ENCODE results near the gene PSMB3.
A peak's percentile ranks its signal among the peaks of the same experiment; 100 is the strongest.

The PSMB3 gene

DNA sequence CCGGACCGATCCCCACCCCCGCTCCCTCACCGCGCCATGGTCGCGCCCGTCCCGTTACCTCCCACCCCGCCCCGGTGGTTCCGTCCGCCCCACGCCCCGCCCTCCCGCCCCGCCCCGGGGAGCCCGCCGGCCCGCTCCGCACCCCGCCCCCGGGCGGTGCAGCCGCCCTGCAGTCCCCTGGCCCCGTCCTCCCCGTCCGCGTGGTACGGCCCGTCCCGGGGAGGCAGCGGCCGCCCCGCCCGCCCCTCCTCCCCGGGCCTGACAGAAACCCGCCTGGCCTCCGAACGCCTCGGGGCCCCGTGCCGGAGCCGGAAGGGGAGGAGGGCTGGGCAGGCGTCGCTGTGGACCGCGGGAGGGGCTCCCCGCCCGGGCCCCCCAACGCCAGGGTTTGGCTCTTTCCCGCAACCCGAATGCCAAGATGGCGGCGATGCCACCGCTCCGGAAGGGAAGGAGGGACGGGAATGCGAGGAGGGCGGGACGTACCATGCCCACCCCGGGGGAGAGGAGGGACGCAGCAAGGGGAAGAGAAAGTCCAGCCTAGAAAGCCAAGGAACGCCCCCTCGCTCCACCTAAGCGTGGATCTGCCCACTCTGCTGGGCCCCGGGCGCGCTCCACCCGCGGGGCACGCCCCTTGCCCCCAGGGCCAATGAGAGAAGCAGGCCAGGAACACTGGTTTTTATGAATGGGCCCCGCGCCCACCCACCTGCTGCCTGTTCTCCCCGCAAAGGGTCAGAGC lies 47.1 kb downstream of the PSMB3 start, which contains the start of gene PIP4K2B (continued):
- TF ChIP-seq, protein P1, sequence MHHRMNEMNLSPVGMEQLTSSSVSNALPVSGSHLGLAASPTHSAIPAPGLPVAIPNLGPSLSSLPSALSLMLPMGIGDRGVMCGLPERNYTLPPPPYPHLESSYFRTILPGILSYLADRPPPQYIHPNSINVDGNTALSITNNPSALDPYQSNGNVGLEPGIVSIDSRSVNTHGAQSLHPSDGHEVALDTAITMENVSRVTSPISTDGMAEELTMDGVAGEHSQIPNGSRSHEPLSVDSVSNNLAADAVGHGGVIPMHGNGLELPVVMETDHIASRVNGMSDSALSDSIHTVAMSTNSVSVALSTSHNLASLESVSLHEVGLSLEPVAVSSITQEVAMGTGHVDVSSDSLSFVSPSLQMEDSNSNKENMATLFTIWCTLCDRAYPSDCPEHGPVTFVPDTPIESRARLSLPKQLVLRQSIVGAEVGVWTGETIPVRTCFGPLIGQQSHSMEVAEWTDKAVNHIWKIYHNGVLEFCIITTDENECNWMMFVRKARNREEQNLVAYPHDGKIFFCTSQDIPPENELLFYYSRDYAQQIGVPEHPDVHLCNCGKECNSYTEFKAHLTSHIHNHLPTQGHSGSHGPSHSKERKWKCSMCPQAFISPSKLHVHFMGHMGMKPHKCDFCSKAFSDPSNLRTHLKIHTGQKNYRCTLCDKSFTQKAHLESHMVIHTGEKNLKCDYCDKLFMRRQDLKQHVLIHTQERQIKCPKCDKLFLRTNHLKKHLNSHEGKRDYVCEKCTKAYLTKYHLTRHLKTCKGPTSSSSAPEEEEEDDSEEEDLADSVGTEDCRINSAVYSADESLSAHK (tag by site-specific recombination; IDR thresholded peaks at IDR 0.05), result peak; percentile 48; the same call in 1 of the 2 replicates
- TF ChIP-seq ZBTB7A (tag by site-specific recombination; IDR thresholded peaks at IDR 0.05; ENCODE audit: low read depth), result peak; percentile 72; the same call in 1 of the 2 replicates
- TF ChIP-seq TCF7L2 (IDR thresholded peaks at IDR 0.05; ENCODE audit: borderline replicate concordance, low read depth, low read length), result peak; percentile 31; the same call in 1 of the 2 replicates
- TF ChIP-seq, protein P2, sequence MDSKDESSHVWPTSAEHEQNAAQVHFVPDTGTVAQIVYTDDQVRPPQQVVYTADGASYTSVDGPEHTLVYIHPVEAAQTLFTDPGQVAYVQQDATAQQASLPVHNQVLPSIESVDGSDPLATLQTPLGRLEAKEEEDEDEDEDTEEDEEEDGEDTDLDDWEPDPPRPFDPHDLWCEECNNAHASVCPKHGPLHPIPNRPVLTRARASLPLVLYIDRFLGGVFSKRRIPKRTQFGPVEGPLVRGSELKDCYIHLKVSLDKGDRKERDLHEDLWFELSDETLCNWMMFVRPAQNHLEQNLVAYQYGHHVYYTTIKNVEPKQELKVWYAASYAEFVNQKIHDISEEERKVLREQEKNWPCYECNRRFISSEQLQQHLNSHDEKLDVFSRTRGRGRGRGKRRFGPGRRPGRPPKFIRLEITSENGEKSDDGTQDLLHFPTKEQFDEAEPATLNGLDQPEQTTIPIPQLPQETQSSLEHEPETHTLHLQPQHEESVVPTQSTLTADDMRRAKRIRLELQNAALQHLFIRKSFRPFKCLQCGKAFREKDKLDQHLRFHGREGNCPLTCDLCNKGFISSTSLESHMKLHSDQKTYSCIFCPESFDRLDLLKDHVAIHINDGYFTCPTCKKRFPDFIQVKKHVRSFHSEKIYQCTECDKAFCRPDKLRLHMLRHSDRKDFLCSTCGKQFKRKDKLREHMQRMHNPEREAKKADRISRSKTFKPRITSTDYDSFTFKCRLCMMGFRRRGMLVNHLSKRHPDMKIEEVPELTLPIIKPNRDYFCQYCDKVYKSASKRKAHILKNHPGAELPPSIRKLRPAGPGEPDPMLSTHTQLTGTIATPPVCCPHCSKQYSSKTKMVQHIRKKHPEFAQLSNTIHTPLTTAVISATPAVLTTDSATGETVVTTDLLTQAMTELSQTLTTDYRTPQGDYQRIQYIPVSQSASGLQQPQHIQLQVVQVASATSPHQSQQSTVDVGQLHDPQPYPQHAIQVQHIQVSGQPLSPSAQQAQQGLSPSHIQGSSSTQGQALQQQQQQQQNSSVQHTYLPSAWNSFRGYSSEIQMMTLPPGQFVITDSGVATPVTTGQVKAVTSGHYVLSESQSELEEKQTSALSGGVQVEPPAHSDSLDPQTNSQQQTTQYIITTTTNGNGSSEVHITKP (tag by site-specific recombination; IDR thresholded peaks at IDR 0.05), result peak; percentile 100
- TF ChIP-seq, protein P3, sequence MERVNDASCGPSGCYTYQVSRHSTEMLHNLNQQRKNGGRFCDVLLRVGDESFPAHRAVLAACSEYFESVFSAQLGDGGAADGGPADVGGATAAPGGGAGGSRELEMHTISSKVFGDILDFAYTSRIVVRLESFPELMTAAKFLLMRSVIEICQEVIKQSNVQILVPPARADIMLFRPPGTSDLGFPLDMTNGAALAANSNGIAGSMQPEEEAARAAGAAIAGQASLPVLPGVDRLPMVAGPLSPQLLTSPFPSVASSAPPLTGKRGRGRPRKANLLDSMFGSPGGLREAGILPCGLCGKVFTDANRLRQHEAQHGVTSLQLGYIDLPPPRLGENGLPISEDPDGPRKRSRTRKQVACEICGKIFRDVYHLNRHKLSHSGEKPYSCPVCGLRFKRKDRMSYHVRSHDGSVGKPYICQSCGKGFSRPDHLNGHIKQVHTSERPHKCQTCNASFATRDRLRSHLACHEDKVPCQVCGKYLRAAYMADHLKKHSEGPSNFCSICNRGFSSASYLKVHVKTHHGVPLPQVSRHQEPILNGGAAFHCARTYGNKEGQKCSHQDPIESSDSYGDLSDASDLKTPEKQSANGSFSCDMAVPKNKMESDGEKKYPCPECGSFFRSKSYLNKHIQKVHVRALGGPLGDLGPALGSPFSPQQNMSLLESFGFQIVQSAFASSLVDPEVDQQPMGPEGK (tag by site-specific recombination; IDR thresholded peaks at IDR 0.05), result peak; percentile 97
- peak; percentile 98 for TF ChIP-seq KLF16 (tag by site-specific recombination; IDR thresholded peaks at IDR 0.05)
- TF ChIP-seq ZBTB11 (tag by site-specific recombination; conservative IDR thresholded peaks at IDR 0.05; ENCODE audit: low read depth), result peak; percentile 97
- peak; percentile 92 for TF ChIP-seq ZFP69B (tag by site-specific recombination; IDR thresholded peaks at IDR 0.05)
- TF ChIP-seq ZEB2 (tag by site-specific recombination; IDR thresholded peaks at IDR 0.05), result peak; percentile 88
- no peak for TF ChIP-seq ZNF223 (tag by site-specific recombination; IDR thresholded peaks at IDR 0.05)
- TF ChIP-seq PRDM1 (tag by site-specific recombination; IDR thresholded peaks at IDR 0.05), result peak; percentile 93
- TF ChIP-seq MYNN (tag by site-specific recombination; IDR thresholded peaks at IDR 0.05; ENCODE audit: borderline replicate concordance), result no peak
- peak; percentile 89 for TF ChIP-seq GLIS2 (tag by site-specific recombination; IDR thresholded peaks at IDR 0.05)
- peak; percentile 70 for TF ChIP-seq ZNF610 (tag by site-specific recombination; IDR thresholded peaks at IDR 0.05; ENCODE audit: borderline replicate concordance)
- peak; percentile 66 for TF ChIP-seq ZBTB8A (tag by site-specific recombination; IDR thresholded peaks at IDR 0.05)
- no peak for TF ChIP-seq ZNF169 (tag by site-specific recombination; IDR thresholded peaks at IDR 0.05)
- TF ChIP-seq KLF17 (tag by site-specific recombination; IDR thresholded peaks at IDR 0.05), result peak; percentile 98
- TF ChIP-seq ZFP37 (tag by site-specific recombination; IDR thresholded peaks at IDR 0.05), result peak; percentile 26; the same call in 1 of the 2 replicates
- TF ChIP-seq ZNF585B (tag by site-specific recombination; IDR thresholded peaks at IDR 0.05), result no peak
- TF ChIP-seq KLF1 (tag by site-specific recombination; IDR thresholded peaks at IDR 0.05), result peak; percentile 90
- no peak for TF ChIP-seq ZNF549 (tag by site-specific recombination; IDR thresholded peaks at IDR 0.05)
- peak; percentile 94 for TF ChIP-seq ZNF366 (tag by site-specific recombination; conservative IDR thresholded peaks at IDR 0.05)
- TF ChIP-seq, protein P4, sequence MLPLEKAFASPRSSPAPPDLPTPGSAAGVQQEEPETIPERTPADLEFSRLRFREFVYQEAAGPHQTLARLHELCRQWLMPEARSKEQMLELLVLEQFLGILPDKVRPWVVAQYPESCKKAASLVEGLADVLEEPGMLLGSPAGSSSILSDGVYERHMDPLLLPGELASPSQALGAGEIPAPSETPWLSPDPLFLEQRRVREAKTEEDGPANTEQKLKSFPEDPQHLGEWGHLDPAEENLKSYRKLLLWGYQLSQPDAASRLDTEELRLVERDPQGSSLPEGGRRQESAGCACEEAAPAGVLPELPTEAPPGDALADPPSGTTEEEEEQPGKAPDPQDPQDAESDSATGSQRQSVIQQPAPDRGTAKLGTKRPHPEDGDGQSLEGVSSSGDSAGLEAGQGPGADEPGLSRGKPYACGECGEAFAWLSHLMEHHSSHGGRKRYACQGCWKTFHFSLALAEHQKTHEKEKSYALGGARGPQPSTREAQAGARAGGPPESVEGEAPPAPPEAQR (tag by site-specific recombination; IDR thresholded peaks at IDR 0.05), result peak; percentile 65; the same call in 1 of the 2 replicates

All from HEK293 (cell line).